ENCODE measurements around the gene HAUS7.

DNA sequence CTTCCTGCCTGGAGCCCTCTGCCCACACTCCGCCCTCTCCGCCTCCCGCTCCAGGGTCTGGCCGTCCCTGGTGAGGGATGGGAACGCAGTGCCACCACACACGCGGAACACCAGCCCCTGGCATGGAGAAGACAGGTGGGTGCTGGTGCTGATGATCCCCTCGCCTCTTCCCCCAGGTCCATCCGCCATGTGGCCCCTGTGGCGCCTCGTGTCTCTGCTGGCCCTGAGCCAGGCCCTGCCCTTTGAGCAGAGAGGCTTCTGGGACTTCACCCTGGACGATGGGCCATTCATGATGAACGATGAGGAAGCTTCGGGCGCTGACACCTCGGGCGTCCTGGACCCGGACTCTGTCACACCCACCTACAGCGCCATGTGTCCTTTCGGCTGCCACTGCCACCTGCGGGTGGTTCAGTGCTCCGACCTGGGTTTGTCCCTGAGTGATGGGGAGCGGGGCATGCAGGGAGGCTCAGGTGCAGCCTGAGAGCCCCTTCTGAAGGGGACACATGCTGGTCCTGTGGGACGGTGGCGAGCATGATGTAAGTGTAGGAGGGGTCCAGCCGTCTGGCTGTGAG, 34.2 kb upstream of the HAUS7 start:
- TF ChIP-seq POLR2A (IDR thresholded peaks at IDR 0.05) (no peak), CTCF (IDR thresholded peaks at IDR 0.05) (no peak)

All from thyroid gland (tissue), 4 donors.